ENCODE results near the gene GPRC5D.

Gene GPRC5D

DNA sequence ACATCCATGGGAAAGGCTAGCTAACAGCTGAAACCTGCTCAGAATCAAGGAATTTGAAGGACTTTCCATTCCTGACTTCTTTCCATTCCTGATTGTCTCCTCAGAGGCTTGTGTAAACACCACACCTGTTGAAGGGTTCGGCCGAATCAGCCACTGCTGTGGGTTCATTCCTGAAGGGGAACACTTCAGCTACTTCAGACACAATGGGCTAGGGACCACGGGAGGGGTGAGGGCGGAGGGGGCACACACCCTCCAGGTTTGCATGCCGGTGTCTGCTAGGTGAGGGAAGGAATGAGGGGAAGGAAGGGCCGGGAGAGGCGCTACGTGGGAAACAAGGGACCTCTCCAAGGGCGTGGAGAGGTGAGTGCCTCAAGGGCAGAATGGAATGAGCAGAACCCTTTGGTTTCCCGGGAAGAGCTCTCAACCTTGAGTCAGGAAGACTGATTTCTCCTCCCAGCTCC is 59.3 kb downstream of the GPRC5D start:
- no peak overlapping the region for H2AFZ ChIP-seq (ENCODE audit: low read length)
- H3K4me1 ChIP-seq (ENCODE audit: insufficient read depth, low read length, poor library complexity, severe bottlenecking) = no peaks in the 10 kb centered on the region
- no peak overlapping the region for H3K4me2 ChIP-seq (ENCODE audit: low read depth, low read length, poor library complexity, severe bottlenecking)
- no peaks in the 10 kb centered on the region for H3K27me3 ChIP-seq (ENCODE audit: insufficient read depth, low read length, poor library complexity, severe bottlenecking)
- no peaks in the 10 kb centered on the region for H3F3A ChIP-seq (ENCODE audit: low read depth)
- no peaks in the 10 kb centered on the region for H3K79me2 ChIP-seq (ENCODE audit: insufficient read depth, low read length)
- no peaks in the 10 kb centered on the region for H3K36me3 ChIP-seq (ENCODE audit: insufficient read depth, low read length)
- no peaks in the 10 kb centered on the region for H4K20me1 ChIP-seq (ENCODE audit: insufficient read depth, low read length, poor library complexity, severe bottlenecking)
- no peak overlapping the region for H3K9ac ChIP-seq (ENCODE audit: low read depth, low read length, poor library complexity, severe bottlenecking)
- H3K4me3 ChIP-seq (ENCODE audit: low read length, poor library complexity, severe bottlenecking) = no peak overlapping the region
- no peaks in the 10 kb centered on the region for H3K9me2 ChIP-seq (replicated peaks; ENCODE audit: low read depth, low read length)
- TF ChIP-seq, protein P1, sequence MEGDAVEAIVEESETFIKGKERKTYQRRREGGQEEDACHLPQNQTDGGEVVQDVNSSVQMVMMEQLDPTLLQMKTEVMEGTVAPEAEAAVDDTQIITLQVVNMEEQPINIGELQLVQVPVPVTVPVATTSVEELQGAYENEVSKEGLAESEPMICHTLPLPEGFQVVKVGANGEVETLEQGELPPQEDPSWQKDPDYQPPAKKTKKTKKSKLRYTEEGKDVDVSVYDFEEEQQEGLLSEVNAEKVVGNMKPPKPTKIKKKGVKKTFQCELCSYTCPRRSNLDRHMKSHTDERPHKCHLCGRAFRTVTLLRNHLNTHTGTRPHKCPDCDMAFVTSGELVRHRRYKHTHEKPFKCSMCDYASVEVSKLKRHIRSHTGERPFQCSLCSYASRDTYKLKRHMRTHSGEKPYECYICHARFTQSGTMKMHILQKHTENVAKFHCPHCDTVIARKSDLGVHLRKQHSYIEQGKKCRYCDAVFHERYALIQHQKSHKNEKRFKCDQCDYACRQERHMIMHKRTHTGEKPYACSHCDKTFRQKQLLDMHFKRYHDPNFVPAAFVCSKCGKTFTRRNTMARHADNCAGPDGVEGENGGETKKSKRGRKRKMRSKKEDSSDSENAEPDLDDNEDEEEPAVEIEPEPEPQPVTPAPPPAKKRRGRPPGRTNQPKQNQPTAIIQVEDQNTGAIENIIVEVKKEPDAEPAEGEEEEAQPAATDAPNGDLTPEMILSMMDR (conservative IDR thresholded peaks at IDR 0.05; ENCODE audit: low read length) = no peak
- TF ChIP-seq EZH2phosphoT487 (IDR thresholded peaks at IDR 0.05; ENCODE audit: borderline replicate concordance) = no peak
- H3K9me3 ChIP-seq (ENCODE audit: insufficient read depth, low read depth, low read length) = no peaks in the 10 kb centered on the region

DNA sequence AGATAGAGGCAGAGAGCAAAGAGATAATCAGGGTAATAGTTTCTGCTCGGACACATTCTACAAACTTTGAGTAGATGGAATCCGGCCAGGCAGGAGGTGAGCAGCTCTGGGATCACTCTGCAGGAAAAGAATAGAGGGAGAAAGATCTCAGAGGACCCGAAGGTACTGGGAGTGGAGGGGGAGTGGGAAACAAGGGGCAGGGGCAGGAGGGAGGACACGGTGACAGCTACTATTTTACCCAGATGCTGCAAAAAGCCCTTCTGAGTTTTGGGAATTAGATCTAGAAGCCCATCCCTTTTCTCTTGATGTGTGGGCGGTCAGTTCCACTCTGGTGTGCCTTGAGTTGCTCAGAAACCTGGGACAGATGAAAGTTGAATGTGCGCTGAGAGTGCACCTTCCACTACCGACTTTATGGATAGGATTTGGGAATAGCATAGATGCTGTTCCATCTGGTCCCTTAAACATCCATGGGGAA is 60.1 kb downstream of the GPRC5D start:
- H2AFZ ChIP-seq (ENCODE audit: low read length) = no peak overlapping the region
- H3K4me2 ChIP-seq (ENCODE audit: low read depth, low read length, poor library complexity, severe bottlenecking) = no peak overlapping the region
- H3K9ac ChIP-seq (ENCODE audit: low read depth, low read length, poor library complexity, severe bottlenecking) = no peak overlapping the region
- H3K79me2 ChIP-seq (ENCODE audit: insufficient read depth, low read length) = no peaks in the 10 kb centered on the region
- TF ChIP-seq, protein P1 (conservative IDR thresholded peaks at IDR 0.05; ENCODE audit: low read length) = no peak
- TF ChIP-seq EZH2phosphoT487 (IDR thresholded peaks at IDR 0.05; ENCODE audit: borderline replicate concordance) = no peak
- H3K4me3 ChIP-seq (ENCODE audit: low read length, poor library complexity, severe bottlenecking) = no peak overlapping the region
- no peaks in the 10 kb centered on the region for H3K27me3 ChIP-seq (ENCODE audit: insufficient read depth, low read length, poor library complexity, severe bottlenecking)
- H3K9me2 ChIP-seq (replicated peaks; ENCODE audit: low read depth, low read length) = no peaks in the 10 kb centered on the region
- no peaks in the 10 kb centered on the region for H3K9me3 ChIP-seq (ENCODE audit: insufficient read depth, low read depth, low read length)
- no peaks in the 10 kb centered on the region for H4K20me1 ChIP-seq (ENCODE audit: insufficient read depth, low read length, poor library complexity, severe bottlenecking)
- no peaks in the 10 kb centered on the region for H3F3A ChIP-seq (ENCODE audit: low read depth)
- H3K36me3 ChIP-seq (ENCODE audit: insufficient read depth, low read length) = no peaks in the 10 kb centered on the region
- no peaks in the 10 kb centered on the region for H3K4me1 ChIP-seq (ENCODE audit: insufficient read depth, low read length, poor library complexity, severe bottlenecking)

DNA sequence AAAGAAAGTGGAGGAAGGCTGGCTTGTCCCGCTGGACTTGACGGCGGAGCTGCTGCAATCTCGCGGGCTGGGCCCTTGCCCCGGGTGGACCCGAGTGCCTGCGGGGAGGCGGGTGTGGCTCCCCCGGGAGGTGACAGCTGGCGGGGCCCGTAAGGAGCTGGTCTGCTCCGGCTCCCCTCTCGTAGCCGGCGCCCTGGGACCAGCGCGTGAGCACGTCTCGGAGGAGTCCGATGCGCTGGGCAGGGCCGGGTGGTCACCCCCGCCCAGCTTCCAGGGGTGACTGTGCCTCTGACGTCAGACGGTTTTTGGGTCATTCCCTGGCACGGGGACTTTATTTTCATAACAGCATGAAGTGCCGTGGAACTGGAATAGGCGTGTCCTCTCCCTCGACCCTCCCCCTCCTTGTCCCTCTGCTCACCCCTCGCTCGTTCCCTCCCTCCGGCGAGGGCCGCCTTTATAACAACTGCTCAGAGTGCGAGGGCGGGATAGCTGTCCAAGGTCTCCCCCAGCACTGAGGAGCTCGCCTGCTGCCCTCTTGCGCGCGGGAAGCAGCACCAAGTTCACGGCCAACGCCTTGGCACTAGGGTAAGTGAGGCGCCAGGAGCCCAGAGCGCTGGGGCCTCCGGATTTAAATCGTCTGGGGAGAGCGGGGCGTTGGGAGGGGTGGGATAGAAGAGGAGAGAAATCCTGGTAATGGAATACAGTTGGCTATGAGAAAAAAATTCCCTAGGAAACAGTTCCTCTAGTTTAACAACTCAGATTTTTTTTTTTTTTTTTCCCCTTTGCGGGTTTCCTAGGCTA is 60.7 kb downstream of the GPRC5D start, which contains the start of gene GPRC5A:
TSS of gene GPRC5A (plus strand) at position 483 of the 801 bp plus-strand sequence. CDS start 16,688 bp downstream, outside the sequence.
- no peaks in the 10 kb centered on the region for H3K79me2 ChIP-seq (ENCODE audit: insufficient read depth, low read length)
- H3K9me3 ChIP-seq (ENCODE audit: insufficient read depth, low read depth, low read length) = no peaks in the 10 kb centered on the region
- H2AFZ ChIP-seq (ENCODE audit: low read length) = no peak within 1 kb of the TSS
- H3F3A ChIP-seq (ENCODE audit: low read depth) = no peaks in the 10 kb centered on the region
- no peak within 1 kb of the TSS for H3K4me2 ChIP-seq (ENCODE audit: low read depth, low read length, poor library complexity, severe bottlenecking)
- no peaks in the 10 kb centered on the region for H4K20me1 ChIP-seq (ENCODE audit: insufficient read depth, low read length, poor library complexity, severe bottlenecking)
- H3K4me1 ChIP-seq (ENCODE audit: insufficient read depth, low read length, poor library complexity, severe bottlenecking) = no peaks in the 10 kb centered on the region
- H3K27me3 ChIP-seq (ENCODE audit: insufficient read depth, low read length, poor library complexity, severe bottlenecking) = no peaks in the 10 kb centered on the region
- H3K36me3 ChIP-seq (ENCODE audit: insufficient read depth, low read length) = no peaks in the 10 kb centered on the region
- H3K4me3 ChIP-seq (ENCODE audit: low read length, poor library complexity, severe bottlenecking) = no peak within 1 kb of the TSS
- H3K9me2 ChIP-seq (replicated peaks; ENCODE audit: low read depth, low read length) = no peaks in the 10 kb centered on the region
- no peak for TF ChIP-seq EZH2phosphoT487 (IDR thresholded peaks at IDR 0.05; ENCODE audit: borderline replicate concordance)
- TF ChIP-seq, protein P1 (conservative IDR thresholded peaks at IDR 0.05; ENCODE audit: low read length) = no peak
- no peak within 1 kb of the TSS for H3K9ac ChIP-seq (ENCODE audit: low read depth, low read length, poor library complexity, severe bottlenecking)

Data from Loucy (cell line).